Subcutaneous adipose tissue (tissue), 4 donors: Measurements from ENCODE around the gene CSNK1D. TPM values are rescaled to one million over a fixed set of nuclear protein-coding genes. Genes with fewer than 3 reads are reported as not detected.

Experiments used
- total RNA-seq, 4 donors: library from RNA; depleted of rRNA; stranded (reverse); fragments of >200 nt; gene quantifications; one replicate each; pipeline ENCODE4 v1.1.0, GENCODE V29; 2016
- TF ChIP-seq, protein P1 (sequence below): fragments of 450-650 bp; IDR thresholded peaks from one replicate; pipeline ENCODE4 v1.5.1; 2016; ENCODE audit warnings: low read depth, mild to moderate bottlenecking, control low read depth, antibody characterized with exemption, moderate library complexity

Gene CSNK1D
- total RNA-seq, 4 donors from 2014 or later: 55.1 to 139 (median 64.5) TPM

DNA sequence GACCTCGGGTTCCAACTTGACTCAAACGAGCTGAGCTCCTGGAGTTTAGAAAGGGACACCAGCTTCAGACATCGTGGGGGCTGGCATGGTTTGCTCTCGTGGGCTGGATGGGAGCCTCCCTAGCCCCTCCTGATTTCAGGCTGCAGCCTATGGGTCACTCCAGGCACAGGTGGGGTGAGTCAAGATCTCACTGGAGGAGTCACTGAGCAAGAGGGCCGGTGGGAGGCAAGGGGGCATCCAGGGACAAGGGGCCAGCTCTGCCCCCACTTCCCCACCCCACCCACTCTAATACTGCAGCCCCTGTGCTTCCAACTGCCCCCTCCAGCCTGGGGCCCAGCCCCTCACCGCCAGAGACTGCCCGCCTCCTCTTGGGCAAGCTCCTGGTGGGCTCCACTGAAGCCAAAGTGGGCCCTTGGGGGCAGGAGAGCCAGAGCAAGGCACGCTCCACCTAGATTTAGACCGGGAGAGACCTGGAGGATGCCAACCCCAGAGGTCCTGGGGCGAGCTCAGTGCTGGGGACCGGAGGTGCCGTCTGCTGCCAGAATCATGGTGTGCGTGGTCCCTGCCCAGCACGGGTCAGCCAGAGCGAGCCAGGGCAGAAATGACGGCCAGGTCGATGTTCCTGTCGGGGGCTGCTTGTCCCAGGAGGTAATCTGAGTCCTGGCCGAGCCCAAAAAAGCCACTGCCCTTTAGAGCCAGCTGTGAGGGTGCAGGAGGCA is 38.3 kb downstream of the CSNK1D start:
- TF ChIP-seq, protein P1, sequence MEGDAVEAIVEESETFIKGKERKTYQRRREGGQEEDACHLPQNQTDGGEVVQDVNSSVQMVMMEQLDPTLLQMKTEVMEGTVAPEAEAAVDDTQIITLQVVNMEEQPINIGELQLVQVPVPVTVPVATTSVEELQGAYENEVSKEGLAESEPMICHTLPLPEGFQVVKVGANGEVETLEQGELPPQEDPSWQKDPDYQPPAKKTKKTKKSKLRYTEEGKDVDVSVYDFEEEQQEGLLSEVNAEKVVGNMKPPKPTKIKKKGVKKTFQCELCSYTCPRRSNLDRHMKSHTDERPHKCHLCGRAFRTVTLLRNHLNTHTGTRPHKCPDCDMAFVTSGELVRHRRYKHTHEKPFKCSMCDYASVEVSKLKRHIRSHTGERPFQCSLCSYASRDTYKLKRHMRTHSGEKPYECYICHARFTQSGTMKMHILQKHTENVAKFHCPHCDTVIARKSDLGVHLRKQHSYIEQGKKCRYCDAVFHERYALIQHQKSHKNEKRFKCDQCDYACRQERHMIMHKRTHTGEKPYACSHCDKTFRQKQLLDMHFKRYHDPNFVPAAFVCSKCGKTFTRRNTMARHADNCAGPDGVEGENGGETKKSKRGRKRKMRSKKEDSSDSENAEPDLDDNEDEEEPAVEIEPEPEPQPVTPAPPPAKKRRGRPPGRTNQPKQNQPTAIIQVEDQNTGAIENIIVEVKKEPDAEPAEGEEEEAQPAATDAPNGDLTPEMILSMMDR: no peak

GRCh38 chr17:82234211-82235055 is 39.1 kb downstream of the CSNK1D start:
- TF ChIP-seq, protein P1: no peak

- TF ChIP-seq, protein P1: no peak
Observed at GRCh38 chr17:82232876-82233785, 40.4 kb downstream of the CSNK1D start.

DNA sequence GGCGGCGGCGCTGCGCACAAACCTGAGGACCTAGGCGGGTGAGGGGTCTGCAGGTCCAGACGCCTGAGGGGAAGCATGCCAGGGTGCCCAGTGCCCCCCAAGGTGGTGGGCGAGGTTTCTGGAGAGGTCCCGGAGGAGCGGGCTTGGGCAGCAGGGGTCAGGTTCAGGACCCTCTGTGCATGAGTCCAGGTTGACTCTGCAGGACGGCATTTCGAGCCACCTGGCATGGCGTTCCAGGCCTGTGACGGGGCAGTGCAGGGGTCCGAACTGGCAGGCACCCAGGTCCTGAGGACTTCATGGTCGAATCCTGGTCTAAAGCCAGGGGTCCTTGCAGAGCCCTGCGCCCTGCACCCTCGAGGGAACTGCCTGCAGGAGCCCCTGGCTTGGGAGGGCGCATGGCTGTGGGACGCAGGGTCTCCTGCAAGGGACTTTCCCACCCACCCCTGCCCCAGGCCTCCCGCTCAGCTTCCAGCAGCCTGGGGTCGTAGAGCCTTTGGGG is 41.1 kb downstream of the CSNK1D start:
- TF ChIP-seq, protein P1: no peak

- TF ChIP-seq, protein P1: no peak
Observed at GRCh38 chr17:82231562-82232321, 41.8 kb downstream of the CSNK1D start.

DNA sequence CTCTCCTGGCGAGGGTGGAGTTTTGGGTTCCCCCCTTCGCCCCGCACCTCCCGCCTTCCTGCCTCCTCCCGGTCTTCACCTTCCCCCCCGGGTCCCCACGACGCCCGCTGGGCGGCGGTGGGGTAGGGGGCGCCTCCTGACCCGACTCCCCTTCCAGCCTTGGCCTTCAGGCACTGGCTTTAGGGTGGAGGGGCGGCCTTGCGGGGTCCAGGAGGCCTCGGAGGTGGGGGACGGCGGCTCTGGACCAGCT is 42.3 kb downstream of the CSNK1D start:
- TF ChIP-seq, protein P1: no peak
